Measurements from ENCODE around the gene IFIT3.

GRCh38 chr10:89332123-89332633 lies 4.4 kb downstream of the IFIT3 start:
- TF ChIP-seq CTCF (conservative IDR thresholded peaks at IDR 0.05; ENCODE audit: low read length) = no peak
- no peak for TF ChIP-seq EZH2phosphoT487 (IDR thresholded peaks at IDR 0.05; ENCODE audit: borderline replicate concordance, low read depth, low read length)
